WTC11 (cell line): ENCODE data around the gene ATL2. TPM values are rescaled to one million over a fixed set of nuclear protein-coding genes. Genes with fewer than 3 reads are reported as not detected.

Experiments used
- ATAC-seq: fragments of 200-7000 bp; cut with Tn5 transposase; 2 replicates; pipeline ENCODE4 v1.10.0; 2021; ENCODE audit warnings: mild to moderate bottlenecking, moderate library complexity
- CTCF ChIA-PET: fragments of 300-600 bp; sonication (Branson Sonifier 250); formaldehyde crosslinking; loops from one replicate; lab custom pipeline; 2021; ENCODE audit warnings: antibody characterized with exemption; lab: Charles Lee
- POLR2A ChIA-PET: fragments of 350-600 bp; sonication (Branson Sonifier 250); formaldehyde crosslinking; loops from one replicate; lab custom pipeline; 2021; ENCODE audit warnings: antibody characterized with exemption; lab: Charles Lee
- DNase-seq: peaks from one replicate; pipeline ENCODE4 v3.0.0; 2021; ENCODE audit warnings: low spot score
- H3K27ac Mint-ChIP-seq: 2 replicates; pipeline ENCODE4 v1.8.0; 2021; ENCODE audit warnings: mixed read lengths
- H3K27me3 Mint-ChIP-seq: 2 replicates; pipeline ENCODE4 v1.8.0; 2021; ENCODE audit warnings: low read depth, mild to moderate bottlenecking, moderate library complexity, mixed read lengths
- H3K36me3 Mint-ChIP-seq: 2 replicates; pipeline ENCODE4 v1.8.0; 2021; ENCODE audit warnings: mixed read lengths
- H3K4me1 Mint-ChIP-seq: 2 replicates; pipeline ENCODE4 v1.8.0; 2022; ENCODE audit warnings: mixed read lengths
- H3K4me3 Mint-ChIP-seq: 2 replicates; pipeline ENCODE4 v1.8.0; 2021; ENCODE audit warnings: mild to moderate bottlenecking, moderate library complexity, mixed read lengths
- H3K9me3 Mint-ChIP-seq: 2 replicates; pipeline ENCODE4 v1.8.0; 2021; ENCODE audit warnings: mixed read lengths
- AFF4 ChIP-seq: sonication (generic); formaldehyde crosslinking; IDR thresholded peaks from 2 replicates; pipeline ENCODE4 v1.8.1; 2023; ENCODE audit warnings: mild to moderate bottlenecking, missing genetic modification reagents, borderline replicate concordance
- ATF1 ChIP-seq: sonication (generic); formaldehyde crosslinking; IDR thresholded peaks from 2 replicates; pipeline ENCODE4 v1.8.1; 2023; ENCODE audit warnings: mild to moderate bottlenecking, moderate library complexity, missing genetic modification reagents
- CBFB ChIP-seq: sonication (generic); formaldehyde crosslinking; IDR thresholded peaks from 2 replicates; pipeline ENCODE4 v1.8.1; 2022; ENCODE audit warnings: mild to moderate bottlenecking, low read depth, missing genetic modification reagents
- CTCF ChIP-seq: fragments of 200-600 bp; IDR thresholded peaks from 2 replicates; pipeline ENCODE4 v1.8.0; 2022; ENCODE audit warnings: antibody characterized with exemption
- GABPB1 ChIP-seq: sonication (generic); formaldehyde crosslinking; IDR thresholded peaks from 2 replicates; pipeline ENCODE4 v1.8.1; 2023; ENCODE audit warnings: mild to moderate bottlenecking, missing genetic modification reagents
- GTF2I ChIP-seq: fragments of 250-450 bp; sonication (Bioruptor Pico); conservative IDR thresholded peaks from 2 replicates; pipeline ENCODE4 v1.4.0; 2021; ENCODE audit warnings: mild to moderate bottlenecking
- JAZF1 ChIP-seq: fragments of 250-450 bp; sonication (Bioruptor Pico); IDR thresholded peaks from 2 replicates; pipeline ENCODE4 v1.9.0; 2021; ENCODE audit warnings: moderate library complexity, mild to moderate bottlenecking, inconsistent platforms
- MXD4 ChIP-seq: fragments of 250-450 bp; sonication (Bioruptor Pico); IDR thresholded peaks from 2 replicates; pipeline ENCODE4 v1.8.0; 2021; ENCODE audit warnings: mild to moderate bottlenecking, moderate library complexity, borderline replicate concordance
- NR2C2 ChIP-seq: sonication (generic); formaldehyde crosslinking; IDR thresholded peaks from 2 replicates; pipeline ENCODE4 v1.8.0; 2022; ENCODE audit warnings: mild to moderate bottlenecking, missing genetic modification reagents
- OVOL2 ChIP-seq: fragments of 250-450 bp; sonication (Bioruptor Pico); IDR thresholded peaks from 2 replicates; pipeline ENCODE4 v1.9.0; 2021; ENCODE audit warnings: mild to moderate bottlenecking, borderline replicate concordance
- RORB ChIP-seq: fragments of 250-450 bp; sonication (Bioruptor Pico); IDR thresholded peaks from 2 replicates; pipeline ENCODE4 v1.9.0; 2021; ENCODE audit warnings: mild to moderate bottlenecking
- SP1 ChIP-seq: sonication (generic); formaldehyde crosslinking; conservative IDR thresholded peaks from 2 replicates; pipeline ENCODE4 v1.8.1; 2022; ENCODE audit warnings: missing genetic modification reagents
- TCF7 ChIP-seq: sonication (generic); formaldehyde crosslinking; IDR thresholded peaks from 2 replicates; pipeline ENCODE4 v1.8.0; 2022; ENCODE audit warnings: mild to moderate bottlenecking, low read depth, missing genetic modification reagents, moderate library complexity
- TP53 ChIP-seq: sonication (generic); formaldehyde crosslinking; IDR thresholded peaks from 2 replicates; pipeline ENCODE4 v1.8.1; 2023; ENCODE audit warnings: mild to moderate bottlenecking, missing genetic modification reagents
- ZNF263 ChIP-seq: sonication (generic); formaldehyde crosslinking; IDR thresholded peaks from 2 replicates; pipeline ENCODE4 v1.8.1; 2022; ENCODE audit warnings: low read depth, mild to moderate bottlenecking, moderate library complexity, missing genetic modification reagents
- ZNF281 ChIP-seq: sonication (generic); formaldehyde crosslinking; IDR thresholded peaks from 2 replicates; pipeline ENCODE4 v1.8.0; 2023; ENCODE audit warnings: mild to moderate bottlenecking, missing genetic modification reagents
- ZNF396 ChIP-seq: fragments of 250-450 bp; sonication (Bioruptor Pico); IDR thresholded peaks from 2 replicates; pipeline ENCODE4 v1.8.0; 2021; ENCODE audit warnings: mild to moderate bottlenecking, moderate library complexity, borderline replicate concordance
- ZNF532 ChIP-seq: fragments of 250-450 bp; sonication (Bioruptor Pico); IDR thresholded peaks from 2 replicates; pipeline ENCODE4 v1.9.0; 2021; ENCODE audit warnings: mild to moderate bottlenecking, borderline replicate concordance
- ZNF671 ChIP-seq: fragments of 250-450 bp; sonication (Bioruptor Pico); IDR thresholded peaks from 2 replicates; pipeline ENCODE4 v1.8.0; 2021; ENCODE audit warnings: mild to moderate bottlenecking
- ZSCAN18 ChIP-seq: fragments of 250-450 bp; sonication (Bioruptor Pico); IDR thresholded peaks from 2 replicates; pipeline ENCODE4 v2.1.2; 2022; ENCODE audit warnings: mild to moderate bottlenecking, moderate library complexity
- total RNA-seq: library from RNA; stranded (reverse); gene quantifications from 3 replicates; pipeline ENCODE4 v1.2.3, GENCODE V29; 2021

ATL2 gene
- total RNA-seq, 1 experiment from 2014 or later, result 90.5 TPM

GRCh38 chr2:38371235-38371634, 5.8 kb downstream of the ATL2 start:
- CTCF ChIA-PET, result no interaction called here
- no peak for DNase-seq
- no peak overlapping the region for H3K27ac Mint-ChIP-seq
- no peaks in the 10 kb centered on the region for H3K27me3 Mint-ChIP-seq
- TF ChIP-seq CBFB (CRISPR knock-in tag), result no peak
- no peak for TF ChIP-seq ZNF281 (CRISPR knock-in tag)
- no peak for TF ChIP-seq ATF1 (CRISPR knock-in tag)
- no peak for TF ChIP-seq SP1 (CRISPR knock-in tag)
- TF ChIP-seq JAZF1, result no peak
- no peak for TF ChIP-seq RORB (CRISPR knock-in tag)
- no peak for TF ChIP-seq GTF2I (CRISPR knock-in tag)
- TF ChIP-seq ZSCAN18 (CRISPR knock-in tag), result no peak
- no peak for TF ChIP-seq MXD4 (CRISPR knock-in tag)
- TF ChIP-seq AFF4 (CRISPR knock-in tag), result no peak
- no peak for TF ChIP-seq ZNF396 (CRISPR knock-in tag)
- no peak for TF ChIP-seq TP53 (CRISPR knock-in tag)
- TF ChIP-seq CTCF, result no peak
- no peak for TF ChIP-seq ZNF532 (CRISPR knock-in tag)
- no peak for TF ChIP-seq TCF7 (CRISPR knock-in tag)
- TF ChIP-seq NR2C2, result no peak
- no peak for TF ChIP-seq ZNF671 (CRISPR knock-in tag)
- no peak for TF ChIP-seq GABPB1 (CRISPR knock-in tag)
- no peak for TF ChIP-seq OVOL2 (CRISPR knock-in tag)
- no peak for TF ChIP-seq ZNF263 (CRISPR knock-in tag)
- ATAC-seq, result no peak
- peaks cover 38% of the 10 kb centered on the region for H3K4me1 Mint-ChIP-seq
- POLR2A ChIA-PET, result no interaction called here
- no peaks in the 10 kb centered on the region for H3K9me3 Mint-ChIP-seq
- H3K36me3 Mint-ChIP-seq, result no peaks in the 10 kb centered on the region
- no peak overlapping the region for H3K4me3 Mint-ChIP-seq
